Endothelial cell (in vitro differentiated cells): Measurements from ENCODE around the gene RAB15. TPM values are rescaled to one million over a fixed set of nuclear protein-coding genes. Genes with fewer than 3 reads are reported as not detected.

Experiments
- DNase-seq: peaks from one replicate; pipeline ENCODE4 v3.0.0; 2021; ENCODE audit warnings: low spot score
- H3K27ac Mint-ChIP-seq: one replicate; pipeline ENCODE4 v1.8.0; 2021; ENCODE audit warnings: mixed read lengths, inconsistent platforms; ENCODE audit not compliant: unreplicated experiment
- H3K27me3 Mint-ChIP-seq: one replicate; pipeline ENCODE4 v1.8.0; 2021; ENCODE audit warnings: mild to moderate bottlenecking, moderate library complexity, mixed read lengths, inconsistent platforms; ENCODE audit not compliant: unreplicated experiment
- H3K36me3 Mint-ChIP-seq: one replicate; pipeline ENCODE4 v1.8.0; 2021; ENCODE audit warnings: mild to moderate bottlenecking, low read depth, mixed read lengths, inconsistent platforms; ENCODE audit not compliant: unreplicated experiment
- H3K4me1 Mint-ChIP-seq: one replicate; pipeline ENCODE4 v1.8.0; 2021; ENCODE audit warnings: mild to moderate bottlenecking, mixed read lengths, inconsistent platforms; ENCODE audit not compliant: unreplicated experiment
- H3K4me3 Mint-ChIP-seq: one replicate; pipeline ENCODE4 v1.8.0; 2021; ENCODE audit warnings: mild to moderate bottlenecking, mixed read lengths, inconsistent platforms; ENCODE audit not compliant: unreplicated experiment
- H3K9me3 Mint-ChIP-seq: one replicate; pipeline ENCODE4 v1.8.0; 2021; ENCODE audit warnings: mixed read lengths, inconsistent platforms; ENCODE audit not compliant: unreplicated experiment
- total RNA-seq: library from RNA; stranded (reverse); fragmentation: NEBNext Ultra II Directional; extraction: Animal tissue kit (Norgen Biotek cat#: 25700); gene quantifications from one replicate; pipeline ENCODE4 v1.2.1, GENCODE V29; 2021; ENCODE audit not compliant: unreplicated experiment
- TF ChIP-seq, protein P1 (sequence below): fragments of 200-600 bp; sonication (generic); IDR thresholded peaks from one replicate; pipeline ENCODE4 v1.5.0; 2021; ENCODE audit warnings: antibody characterized with exemption; ENCODE audit not compliant: unreplicated experiment

Gene RAB15
- total RNA-seq, 1 donor from 2014 or later, result 20.9 TPM

DNA sequence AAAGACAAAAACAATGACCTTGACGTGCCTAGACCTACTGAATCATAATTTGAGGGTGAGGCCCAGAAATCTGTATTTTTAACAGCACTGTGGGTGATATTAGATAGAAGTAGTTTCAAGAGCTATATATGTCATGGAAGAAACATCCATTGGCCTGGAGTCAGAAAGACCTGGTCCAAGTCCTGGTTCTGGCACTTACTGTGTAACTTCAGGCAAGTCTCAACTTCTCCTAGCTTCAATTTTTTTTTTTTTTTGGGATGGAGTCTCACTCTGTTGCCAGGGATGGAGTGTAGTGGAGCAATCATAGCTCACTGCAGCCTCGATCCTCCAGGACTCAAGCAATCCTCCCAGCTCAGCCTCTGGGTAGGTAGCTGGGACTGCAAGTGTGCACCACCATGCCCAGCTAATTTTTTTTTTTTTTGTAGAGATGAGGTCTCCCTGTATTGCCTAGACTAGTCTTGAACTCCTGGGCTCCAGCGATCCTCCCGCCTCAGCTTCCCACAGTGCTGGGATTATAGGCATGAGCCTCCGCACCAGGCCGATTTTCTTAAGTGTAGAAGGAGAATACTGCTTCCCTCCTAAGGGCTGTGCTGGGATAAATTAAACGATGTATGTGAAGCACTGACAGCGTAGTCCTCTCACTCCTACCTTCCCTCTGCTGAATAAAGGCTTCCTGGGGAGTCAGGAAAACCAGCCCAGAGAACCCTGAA, 15.3 kb downstream of the RAB15 start:
- DNase-seq, result no peak
- no peaks in the 10 kb centered on the region for H3K36me3 Mint-ChIP-seq
- H3K4me3 Mint-ChIP-seq, result no peak overlapping the region
- H3K4me1 Mint-ChIP-seq, result peaks cover 11% of the 10 kb centered on the region
- no peak overlapping the region for H3K27ac Mint-ChIP-seq
- H3K9me3 Mint-ChIP-seq, result no peaks in the 10 kb centered on the region
- TF ChIP-seq, protein P1, sequence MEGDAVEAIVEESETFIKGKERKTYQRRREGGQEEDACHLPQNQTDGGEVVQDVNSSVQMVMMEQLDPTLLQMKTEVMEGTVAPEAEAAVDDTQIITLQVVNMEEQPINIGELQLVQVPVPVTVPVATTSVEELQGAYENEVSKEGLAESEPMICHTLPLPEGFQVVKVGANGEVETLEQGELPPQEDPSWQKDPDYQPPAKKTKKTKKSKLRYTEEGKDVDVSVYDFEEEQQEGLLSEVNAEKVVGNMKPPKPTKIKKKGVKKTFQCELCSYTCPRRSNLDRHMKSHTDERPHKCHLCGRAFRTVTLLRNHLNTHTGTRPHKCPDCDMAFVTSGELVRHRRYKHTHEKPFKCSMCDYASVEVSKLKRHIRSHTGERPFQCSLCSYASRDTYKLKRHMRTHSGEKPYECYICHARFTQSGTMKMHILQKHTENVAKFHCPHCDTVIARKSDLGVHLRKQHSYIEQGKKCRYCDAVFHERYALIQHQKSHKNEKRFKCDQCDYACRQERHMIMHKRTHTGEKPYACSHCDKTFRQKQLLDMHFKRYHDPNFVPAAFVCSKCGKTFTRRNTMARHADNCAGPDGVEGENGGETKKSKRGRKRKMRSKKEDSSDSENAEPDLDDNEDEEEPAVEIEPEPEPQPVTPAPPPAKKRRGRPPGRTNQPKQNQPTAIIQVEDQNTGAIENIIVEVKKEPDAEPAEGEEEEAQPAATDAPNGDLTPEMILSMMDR, result no peak
- peaks cover 15% of the 10 kb centered on the region for H3K27me3 Mint-ChIP-seq

DNA sequence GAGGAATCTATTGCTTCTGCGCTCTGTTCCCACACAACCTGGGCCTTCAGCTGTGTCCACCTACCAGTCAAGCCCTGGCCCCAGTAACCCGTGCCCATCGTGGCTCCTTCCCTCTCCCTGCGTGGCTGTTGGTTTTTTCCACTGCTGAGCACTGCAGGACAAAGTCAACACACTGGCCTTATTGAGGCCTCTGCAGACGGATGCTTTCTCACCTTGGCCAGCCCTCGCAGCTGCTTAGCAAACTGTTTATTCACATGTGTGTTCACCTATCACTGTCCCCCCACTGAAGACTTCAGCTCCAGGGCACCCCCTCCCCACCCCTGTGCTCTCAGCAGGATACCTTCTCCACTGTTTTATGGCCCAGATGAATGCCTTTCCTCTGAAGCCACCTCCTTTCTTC, 16.8 kb downstream of the RAB15 start:
- Mint-ChIP-seq H3K4me1 (peaks cover 4% of the 10 kb centered on the region), H3K9me3 (no peaks in the 10 kb centered on the region), H3K4me3 (no peak overlapping the region), H3K36me3 (peaks cover 4% of the 10 kb centered on the region), H3K27ac (no peak overlapping the region), H3K27me3 (peaks cover 15% of the 10 kb centered on the region)
- TF ChIP-seq, protein P1, result no peak
- DNase-seq, result no peak

- no peak overlapping the region for H3K4me3 Mint-ChIP-seq
- no peaks in the 10 kb centered on the region for H3K9me3 Mint-ChIP-seq
- H3K4me1 Mint-ChIP-seq, result no peaks in the 10 kb centered on the region
- H3K27me3 Mint-ChIP-seq, result peaks cover 15% of the 10 kb centered on the region
- no peak for DNase-seq
- TF ChIP-seq, protein P1, result no peak
- no peak overlapping the region for H3K27ac Mint-ChIP-seq
- H3K36me3 Mint-ChIP-seq, result peaks cover 6% of the 10 kb centered on the region
Measured at GRCh38 chr14:64954491-64955240, 17.5 kb downstream of the RAB15 start.

GRCh38 chr14:64953661-64954060, 18.5 kb downstream of the RAB15 start:
- no peaks in the 10 kb centered on the region for H3K9me3 Mint-ChIP-seq
- peaks cover 15% of the 10 kb centered on the region for H3K27me3 Mint-ChIP-seq
- no peak overlapping the region for H3K4me3 Mint-ChIP-seq
- H3K27ac Mint-ChIP-seq, result no peak overlapping the region
- TF ChIP-seq, protein P1, result no peak
- H3K4me1 Mint-ChIP-seq, result no peaks in the 10 kb centered on the region
- no peak for DNase-seq
- peaks cover 6% of the 10 kb centered on the region for H3K36me3 Mint-ChIP-seq

DNA sequence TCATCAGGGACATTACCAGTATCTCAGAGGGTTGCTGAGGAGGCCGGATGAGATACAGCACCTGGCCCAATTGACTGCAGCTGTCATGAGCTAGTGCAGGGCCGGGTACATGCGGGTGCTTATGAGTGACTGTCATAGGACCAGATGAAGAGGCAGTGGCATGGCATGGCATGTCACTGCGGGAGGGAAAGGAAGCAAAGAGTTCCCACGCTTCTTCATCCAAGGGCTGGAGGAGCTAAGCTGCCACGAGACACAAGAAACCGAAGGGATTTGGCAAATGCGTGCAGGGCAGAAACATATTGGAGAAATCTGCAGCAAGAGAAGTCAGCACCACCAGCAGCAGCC, 18.9 kb downstream of the RAB15 start:
- Mint-ChIP-seq H3K27me3 (peaks cover 15% of the 10 kb centered on the region), H3K36me3 (peaks cover 6% of the 10 kb centered on the region), H3K4me1 (no peaks in the 10 kb centered on the region), H3K27ac (no peak overlapping the region), H3K9me3 (no peaks in the 10 kb centered on the region), H3K4me3 (no peak overlapping the region)
- DNase-seq, result no peak
- TF ChIP-seq, protein P1, result no peak
